Subcutaneous adipose tissue (tissue), 4 donors: Measurements from ENCODE around the gene SCN4A. TPM values are rescaled to one million over a fixed set of nuclear protein-coding genes. Genes with fewer than 3 reads are reported as not detected.
"Not testable (repeated sequence)": the region's sequence is repeated elsewhere in the genome, so short reads cannot be mapped to it uniquely, and the experiment has no call there.

ENCODE experiments used
- CTCF ChIP-seq: fragments of 450-650 bp; IDR thresholded peaks from one replicate; pipeline ENCODE4 v1.5.1; 2016; ENCODE audit warnings: low read depth, mild to moderate bottlenecking, control low read depth, antibody characterized with exemption, moderate library complexity
- total RNA-seq, 4 donors: library from RNA; depleted of rRNA; stranded (reverse); fragments of >200 nt; gene quantifications; one replicate each; pipeline ENCODE4 v1.1.0, GENCODE V29; 2016

Gene SCN4A
- total RNA-seq, 4 donors from 2014 or later = 6.2 to 43.3 (median 18.1) TPM

GRCh38 chr17:63926164-63926563, 46.6 kb downstream of the SCN4A start:
- TF ChIP-seq CTCF = no peak

GRCh38 chr17:63925615-63926014, 47.1 kb downstream of the SCN4A start:
- TF ChIP-seq CTCF = no peak

GRCh38 chr17:63919311-63919723, 53.4 kb downstream of the SCN4A start:
- TF ChIP-seq CTCF = no peak

- TF ChIP-seq CTCF = not testable (repeated sequence)
Observed at GRCh38 chr17:63918789-63919305, 53.9 kb downstream of the SCN4A start, which contains the start of gene GH1. GH1 (minus strand) TSS chr17:63918839; CDS start chr17:63918776, 63 bp downstream.

GRCh38 chr17:63918305-63918704, 54.4 kb downstream of the SCN4A start:
- TF ChIP-seq CTCF = no peak

- TF ChIP-seq CTCF = no peak
Observed at GRCh38 chr17:63917646-63918045, 55.1 kb downstream of the SCN4A start.

GRCh38 chr17:63916566-63917185, 56.0 kb downstream of the SCN4A start:
- no peak for TF ChIP-seq CTCF
